Heart left ventricle (tissue), 16 donors: ENCODE results near the gene KCTD13. TPM values are rescaled to one million over a fixed set of nuclear protein-coding genes. Genes with fewer than 3 reads are reported as not detected.

Experiments
- ATAC-seq, 4 donors: fragments of 200-7000 bp; cut with Tn5 transposase; one replicate each; pipeline ENCODE4 v1.9.1; 2020 to 2022; ENCODE audit warnings: moderate library complexity in 4 of 4, mild to moderate bottlenecking in 3 of 4, moderate number of reproducible peaks in 1 of 4
- DNase-seq, 5 donors: peaks; one replicate each; pipeline ENCODE4 v3.0.0-alpha.2; 2020
- H3K27ac ChIP-seq, 12 donors: fragments of 200-600 bp; sonication (generic) in 4 of 12; one replicate each; pipeline versions ENCODE4 v1.5.0 to v1.8.0; 2016 to 2022; ENCODE audit warnings: mild to moderate bottlenecking in 2 of 12
- H3K27me3 ChIP-seq, 9 donors: fragments of 200-600 bp; sonication (generic) in 2 of 9; one replicate each; pipeline versions ENCODE4 v1.5.1 to v1.8.0; 2016 to 2022; ENCODE audit warnings: mild to moderate bottlenecking in 3 of 9
- H3K36me3 ChIP-seq, 9 donors: fragments of 200-600 bp; sonication (generic) in 2 of 9; one replicate each; pipeline versions ENCODE4 v1.5.0 to v1.8.0; 2018 to 2022; ENCODE audit warnings: mild to moderate bottlenecking in 2 of 9
- H3K4me1 ChIP-seq, 12 donors: fragments of 200-600 bp; sonication (generic) in 4 of 12; one replicate each; pipeline versions ENCODE4 v1.5.0 to v1.8.0; 2016 to 2022; ENCODE audit warnings: mild to moderate bottlenecking in 3 of 12
- H3K4me3 ChIP-seq, 12 donors: fragments of 200-600 bp; sonication (generic) in 4 of 12; one replicate each; pipeline versions ENCODE4 v1.5.0 to v1.8.0; 2017 to 2022; ENCODE audit warnings: mild to moderate bottlenecking in 9 of 12, moderate library complexity in 4 of 12
- H3K9me3 ChIP-seq, 12 donors: fragments of 200-600 bp; sonication (generic) in 4 of 12; one replicate each; pipeline versions ENCODE4 v1.5.0 to v1.8.0; 2016 to 2022; ENCODE audit warnings: mild to moderate bottlenecking in 1 of 12
- POLR2A ChIP-seq, 2 donors: fragments of 450-650 bp; IDR thresholded peaks; one replicate each; pipeline ENCODE4 v1.6.1; 2017; ENCODE audit warnings: antibody characterized with exemption in 2 of 2, mild to moderate bottlenecking in 2 of 2, moderate library complexity in 2 of 2
- WGBS, 4 donors: extraction: QIAGEN DNeasy Blood & Tissue Kit in 2 of 4; methylation state at CpG; one replicate each; pipeline versions ENCODE4 v1.1.5 to v1.1.7; 2013 to 2018; 5-methylcytosine and 5-hydroxymethylcytosine counted together
- intact Hi-C, 10 donors: fragments of 100-400 bp; cut with DNase I; formaldehyde crosslinking; loops; one replicate each; pipeline versions ENCODE4 v1.11.1 to v1.14.2; 2022
- polyA plus RNA-seq, 2 donors: library from polyadenylated mRNA; stranded (reverse); fragments of 200-250 nt; gene quantifications; one replicate each; pipeline ENCODE4 v1.2.3, GENCODE V29; 2013
- total RNA-seq, 9 donors: library from RNA; depleted of rRNA in 2 of 9; stranded (reverse); fragments of >200 nt in 2 of 9; fragmentation: NEBNext Ultra II Directional in 3 of 9; extraction: Animal tissue kit (Norgen Biotek cat#: 25700) in 3 of 9; gene quantifications; one replicate each; pipeline versions ENCODE4 v1.1.0 to v1.2.4, GENCODE V29; 2016 to 2023
- TF ChIP-seq, protein P1 (sequence below), 12 donors: fragments of 200-600 bp; sonication (generic) in 4 of 12; IDR thresholded peaks; one replicate each; pipeline versions ENCODE4 v1.5.0 to v1.8.0; 2018 to 2022; ENCODE audit warnings: antibody characterized with exemption in 12 of 12, mild to moderate bottlenecking in 5 of 12
- donor health status: ischemic (EF 13 %, LVEDD 7.1; RV severe dilation, severe dysfunction).
- donor health status: healthy with polysubstance abuse.
- donor health status: DM: no; HTN: yes; CAD: no.
- donor health status: DM: no; HTN: no; CAD: no.
- donor health status: ischemic (EF 25% LVEDD 6.9; RV normal size, moderate dysfunction).
- donor health status: ischemic (EF 25% LVEDD 5.7; RV mildly dilated, moderate dysfunction).
- donor health status: healthy.
- donor health status: DM: yes; HTN: yes; CAD: no.
- donor health status: ischemic (EF 35%, LVEDD 5.7; RV mildly dilated, moderate dysfunction).
- donor health status: nonischemic (EF 11% LVEDD 7.7; RV severe dilation, severe dysfunction).
- donor health status: DM: yes; HTN: yes; CAD: no.
- donor health status: PGD.
- donor health status: ischemic (EF 29% LVEDD 5.4; RV normal size, mild dysfunction).
- donor health status: nonischemic (EF 23%, LVEDD 6.1; RV moderate dilation, normal function).

The KCTD13 gene
- total and polyA plus RNA-seq, 11 donors: 3.6 to 9.1 (median 6.6) TPM

GRCh38 chr16:29860218-29860617, 65.8 kb downstream of the KCTD13 start:
- no peak overlapping the region for H3K4me3 ChIP-seq
- H3K27me3 ChIP-seq: no peaks in the 10 kb centered on the region
- peak in 2 of 5 donors; percentile 35 to 60 for DNase-seq
- H3K36me3 ChIP-seq: peaks cover 0 to 38% (median 29%) of the 10 kb centered on the region in 9 donors
- TF ChIP-seq POLR2A (IDR thresholded peaks at IDR 0.05): no peak
- TF ChIP-seq, protein P1, sequence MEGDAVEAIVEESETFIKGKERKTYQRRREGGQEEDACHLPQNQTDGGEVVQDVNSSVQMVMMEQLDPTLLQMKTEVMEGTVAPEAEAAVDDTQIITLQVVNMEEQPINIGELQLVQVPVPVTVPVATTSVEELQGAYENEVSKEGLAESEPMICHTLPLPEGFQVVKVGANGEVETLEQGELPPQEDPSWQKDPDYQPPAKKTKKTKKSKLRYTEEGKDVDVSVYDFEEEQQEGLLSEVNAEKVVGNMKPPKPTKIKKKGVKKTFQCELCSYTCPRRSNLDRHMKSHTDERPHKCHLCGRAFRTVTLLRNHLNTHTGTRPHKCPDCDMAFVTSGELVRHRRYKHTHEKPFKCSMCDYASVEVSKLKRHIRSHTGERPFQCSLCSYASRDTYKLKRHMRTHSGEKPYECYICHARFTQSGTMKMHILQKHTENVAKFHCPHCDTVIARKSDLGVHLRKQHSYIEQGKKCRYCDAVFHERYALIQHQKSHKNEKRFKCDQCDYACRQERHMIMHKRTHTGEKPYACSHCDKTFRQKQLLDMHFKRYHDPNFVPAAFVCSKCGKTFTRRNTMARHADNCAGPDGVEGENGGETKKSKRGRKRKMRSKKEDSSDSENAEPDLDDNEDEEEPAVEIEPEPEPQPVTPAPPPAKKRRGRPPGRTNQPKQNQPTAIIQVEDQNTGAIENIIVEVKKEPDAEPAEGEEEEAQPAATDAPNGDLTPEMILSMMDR (IDR thresholded peaks at IDR 0.05): no peak
- H3K27ac ChIP-seq: no peak overlapping the region
- peaks cover 0 to 32% (median 16%) of the 10 kb centered on the region in 12 donors for H3K4me1 ChIP-seq
- intact Hi-C loops: loop anchor here in 8 of 10 donors (5.0 to 10.0 kb wide), 8 partner anchors 38 to 165 kb away; partner anchors contain the start of genes C16orf92 (in 3 of the 8), PAGR1 (in 3 of the 8), HIRIP3 (in 2 of the 8) and INO80E (in 2 of the 8)
- H3K9me3 ChIP-seq: no peaks in the 10 kb centered on the region
- 68 to 79% (median 75%) methylated on average over 9 of the region's 9 CpGs for WGBS, 4 donors
- no peak for ATAC-seq

- ATAC-seq (no peak), DNase-seq (no peak)
Measured at GRCh38 chr16:29858974-29859373, 67.1 kb downstream of the KCTD13 start.

GRCh38 chr16:29858149-29858849, 67.7 kb downstream of the KCTD13 start:
- WGBS, 4 donors: 68 to 82% (median 72%) methylated on average over 10 of the region's 10 CpGs
- Histone ChIP-seq H3K4me3 (no peak overlapping the region), H3K4me1 (peaks cover 0 to 26% (median 16%) of the 10 kb centered on the region in 12 donors), H3K36me3 (peaks cover 0 to 38% (median 29%) of the 10 kb centered on the region in 9 donors), H3K27ac (no peak overlapping the region), H3K27me3 (no peaks in the 10 kb centered on the region), H3K9me3 (no peaks in the 10 kb centered on the region)
- intact Hi-C loops: loop anchor here in 1 of 10 donors (10.0 kb wide), 1 partner anchor 57 kb away; no protein-coding TSS in a partner anchor
- DNase-seq (no peak), ATAC-seq (no peak)
- TF ChIP-seq POLR2A (IDR thresholded peaks at IDR 0.05): no peak
- TF ChIP-seq, protein P1 (IDR thresholded peaks at IDR 0.05): no peak

More at GRCh38 chr16:29858974-29859373, 67.1 kb downstream of the KCTD13 start:
- TF ChIP-seq, protein P1 (IDR thresholded peaks at IDR 0.05): no peak
- no peak for TF ChIP-seq POLR2A (IDR thresholded peaks at IDR 0.05)
- Histone ChIP-seq H3K27me3 (no peaks in the 10 kb centered on the region), H3K27ac (no peak overlapping the region), H3K4me1 (peaks cover 0 to 32% (median 16%) of the 10 kb centered on the region in 12 donors), H3K4me3 (no peak overlapping the region), H3K9me3 (no peaks in the 10 kb centered on the region), H3K36me3 (peaks cover 0 to 38% (median 29%) of the 10 kb centered on the region in 9 donors)
- intact Hi-C loops: loop anchor here in 1 of 10 donors (10.0 kb wide), 1 partner anchor 56 kb away; no protein-coding TSS in a partner anchor
- 92 to 97% (median 95%) methylated on average over 15 to 19 of the region's 19 CpGs for WGBS, 4 donors

DNA sequence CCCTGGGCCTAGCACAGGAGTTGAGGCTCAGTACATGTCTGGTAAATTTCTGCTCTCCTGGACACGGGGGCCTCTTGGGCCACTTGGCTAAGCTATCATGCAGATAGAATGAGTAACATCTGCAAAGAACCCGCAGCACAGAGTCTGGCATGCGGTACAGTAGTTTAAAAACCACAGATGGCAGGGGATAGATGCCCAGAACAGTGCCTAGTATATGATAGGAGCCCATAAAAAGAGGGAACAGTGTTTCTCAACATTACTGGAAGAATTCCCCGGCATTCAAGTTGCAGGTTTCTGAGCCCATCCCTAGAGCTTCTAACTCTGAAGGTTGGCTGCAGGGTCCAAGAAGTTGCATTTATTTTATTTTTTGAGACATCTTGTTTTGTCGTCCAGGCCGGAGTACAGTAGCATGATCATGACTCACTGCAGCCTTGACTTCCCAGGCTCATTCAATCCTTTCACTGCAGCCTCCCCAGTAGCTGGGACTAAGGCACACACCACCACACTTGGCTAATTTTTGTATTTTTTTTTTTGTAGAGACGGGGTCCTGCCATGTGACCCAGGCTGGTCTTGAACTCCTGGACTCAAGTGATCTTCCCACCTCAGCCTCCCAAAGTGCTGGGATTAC, 68.8 kb downstream of the KCTD13 start:
- Histone ChIP-seq H3K36me3 (peaks cover 0 to 38% (median 29%) of the 10 kb centered on the region in 9 donors), H3K27me3 (no peaks in the 10 kb centered on the region), H3K4me3 (no peak overlapping the region), H3K9me3 (no peaks in the 10 kb centered on the region), H3K4me1 (peaks cover 0 to 25% (median 15%) of the 10 kb centered on the region in 12 donors), H3K27ac (peak overlapping the region in 1 of 12 donors; percentile 7)
- 74 to 87% (median 80%) methylated on average over 6 to 7 of the region's 7 CpGs for WGBS, 4 donors
- DNase-seq: no peak
- intact Hi-C loops: loop anchor here in 1 of 10 donors (10.0 kb wide), 1 partner anchor 58 kb away; no protein-coding TSS in a partner anchor
- TF ChIP-seq POLR2A (IDR thresholded peaks at IDR 0.05): no peak
- TF ChIP-seq, protein P1 (IDR thresholded peaks at IDR 0.05): no peak
- no peak for ATAC-seq
